HEK293T (cell line): ENCODE measurements around the gene PTPN11.
"Not testable (repeated sequence)": the region's sequence is repeated elsewhere in the genome, so short reads cannot be mapped to it uniquely, and the experiment has no call there.

Experiments used
- CTCF ChIA-PET: fragments of 350-600 bp; formaldehyde crosslinking; extraction: SDS; loops from one replicate; lab custom pipeline; 2021; ENCODE audit warnings: antibody characterized with exemption, inconsistent platforms; lab: Yijun Ruan, JAX
- POLR2A ChIA-PET: fragments of 350-600 bp; formaldehyde crosslinking; extraction: SDS; loops from one replicate; lab custom pipeline; 2020; ENCODE audit warnings: antibody characterized with exemption, inconsistent platforms; lab: Yijun Ruan, JAX
- DNase-seq: peaks from one replicate; pipeline ENCODE4 v3.0.0; 2012; ENCODE audit warnings: mixed read lengths; ENCODE audit errors: extremely low spot score
- ARNT ChIP-seq: fragments of 450-650 bp; IDR thresholded peaks from 2 replicates; pipeline ENCODE4 v1.6.1; 2017; ENCODE audit warnings: mild to moderate bottlenecking
- BHLHE40 ChIP-seq: fragments of 450-650 bp; IDR thresholded peaks from 2 replicates; pipeline ENCODE4 v1.6.1; 2016; ENCODE audit warnings: mild to moderate bottlenecking, moderate library complexity, borderline replicate concordance
- CTBP1 ChIP-seq: fragments of 450-650 bp; IDR thresholded peaks from 2 replicates; pipeline ENCODE4 v1.6.1; 2016; ENCODE audit warnings: borderline replicate concordance
- ELF4 ChIP-seq: fragments of 450-650 bp; IDR thresholded peaks from 2 replicates; pipeline ENCODE4 v1.6.1; 2017; ENCODE audit warnings: antibody characterized with exemption
- FOXA1 ChIP-seq: fragments of 450-650 bp; IDR thresholded peaks from 2 replicates; pipeline ENCODE4 v1.6.1; 2016; ENCODE audit warnings: mild to moderate bottlenecking
- FOXK2 ChIP-seq: fragments of 450-650 bp; IDR thresholded peaks from 2 replicates; pipeline ENCODE4 v1.6.1; 2016; ENCODE audit warnings: mild to moderate bottlenecking
- FOXM1 ChIP-seq: fragments of 450-650 bp; IDR thresholded peaks from 2 replicates; pipeline ENCODE4 v1.6.1; 2017; ENCODE audit warnings: mild to moderate bottlenecking, borderline replicate concordance
- HDGF ChIP-seq: fragments of 450-650 bp; IDR thresholded peaks from 2 replicates; pipeline ENCODE4 v1.6.1; 2017; ENCODE audit warnings: antibody characterized with exemption, borderline replicate concordance
- L3MBTL2 ChIP-seq: fragments of 450-650 bp; conservative IDR thresholded peaks from 2 replicates; pipeline ENCODE4 v1.6.1; 2016; ENCODE audit warnings: mild to moderate bottlenecking
- LEF1 ChIP-seq: fragments of 450-650 bp; IDR thresholded peaks from 2 replicates; pipeline ENCODE4 v1.6.1; 2017; ENCODE audit warnings: mild to moderate bottlenecking, borderline replicate concordance
- NFRKB ChIP-seq: fragments of 450-650 bp; IDR thresholded peaks from 2 replicates; pipeline ENCODE4 v1.6.1; 2016; ENCODE audit warnings: mild to moderate bottlenecking, moderate library complexity
- PKNOX1 ChIP-seq: fragments of 450-650 bp; IDR thresholded peaks from 2 replicates; pipeline ENCODE4 v1.6.1; 2016
- SP1 ChIP-seq: fragments of 450-650 bp; IDR thresholded peaks from 2 replicates; pipeline ENCODE4 v1.6.1; 2017
- SUZ12 ChIP-seq: fragments of 450-650 bp; IDR thresholded peaks from 2 replicates; pipeline ENCODE4 v1.6.1; 2016; ENCODE audit warnings: mild to moderate bottlenecking
- TARDBP ChIP-seq: fragments of 450-650 bp; IDR thresholded peaks from 2 replicates; pipeline ENCODE4 v1.6.1; 2016
- ZNF384 ChIP-seq: fragments of 450-650 bp; IDR thresholded peaks from 2 replicates; pipeline ENCODE4 v1.6.1; 2016

PTPN11 gene

GRCh38 chr12:112380663-112381405 lies 37.9 kb upstream of the PTPN11 start:
- DNase-seq, result peak; percentile 16
- POLR2A ChIA-PET, result no interaction called here

GRCh38 chr12:112381406-112381882 lies 37.3 kb upstream of the PTPN11 start:
- peak; percentile 45 for DNase-seq
- ChIA-PET CTCF (interaction anchor here (0.6 kb wide), 1 partner anchor 151 kb away, joined by 3 read pairs; no protein-coding TSS in a partner anchor), POLR2A (no interaction called here)
- TF ChIP-seq PKNOX1 (peak; percentile 14; the same call in 1 of the 2 replicates), ZNF384 (no peak)

More at GRCh38 chr12:112380663-112381405, 37.9 kb upstream of the PTPN11 start:
- TF ChIP-seq L3MBTL2 (no peak), LEF1 (no peak), TARDBP (no peak), BHLHE40 (no peak), NFRKB (no peak), FOXK2 (no peak), HDGF (no peak), ARNT (no peak)
- CTCF ChIA-PET, result interaction anchor here (0.6 kb wide), 1 partner anchor 151 kb away, joined by 3 read pairs; no protein-coding TSS in a partner anchor

- ChIA-PET CTCF (no interaction called here), POLR2A (no interaction called here)
- peak; percentile 95 for DNase-seq
- no peak for TF ChIP-seq SUZ12
- no peak for TF ChIP-seq FOXA1
Observed at GRCh38 chr12:112381883-112382796, 36.6 kb upstream of the PTPN11 start, which contains the start of gene HECTD4. HECTD4 (minus strand) TSS chr12:112382431; CDS start chr12:112382128, 303 bp downstream.

GRCh38 chr12:112382866-112383265 lies 35.9 kb upstream of the PTPN11 start:
- ChIA-PET POLR2A (no interaction called here), CTCF (no interaction called here)
- no peak for DNase-seq
- TF ChIP-seq FOXA1, result no peak
- TF ChIP-seq NFRKB, result no peak
- TF ChIP-seq ELF4, result no peak
- no peak for TF ChIP-seq HDGF
- TF ChIP-seq FOXK2, result no peak
- no peak for TF ChIP-seq ARNT
- TF ChIP-seq ZNF384, result no peak
- no peak for TF ChIP-seq SP1
- no peak for TF ChIP-seq L3MBTL2
- no peak for TF ChIP-seq TARDBP
- no peak for TF ChIP-seq BHLHE40
- no peak for TF ChIP-seq CTBP1
- TF ChIP-seq PKNOX1, result no peak
- no peak for TF ChIP-seq FOXM1
- TF ChIP-seq SUZ12, result no peak
- no peak for TF ChIP-seq LEF1

GRCh38 chr12:112386726-112387125 lies 32.0 kb upstream of the PTPN11 start:
- ChIA-PET POLR2A (interaction anchor here (1.0 to 2.1 kb wide), 5 partner anchors 16 to 278 kb away, joined by 3 to 12 read pairs (median 5); partner anchors contain the start of gene NAA25), CTCF (interaction anchor here (0.7 to 2.4 kb wide), 4 partner anchors 14 to 189 kb away, joined by 4 to 28 read pairs (median 5); no protein-coding TSS in a partner anchor)
- DNase-seq, result no peak
- TF ChIP-seq SP1 (no peak), PKNOX1 (no peak), BHLHE40 (no peak), ZNF384 (no peak), TARDBP (no peak), LEF1 (no peak), HDGF (no peak), L3MBTL2 (no peak), ARNT (no peak), FOXK2 (no peak), FOXM1 (no peak), FOXA1 (no peak), ELF4 (no peak), SUZ12 (no peak)

- no peak for DNase-seq
- ChIA-PET CTCF (no interaction called here), POLR2A (no interaction called here)
- no peak for TF ChIP-seq ZNF384
- TF ChIP-seq FOXK2, result no peak
- no peak for TF ChIP-seq TARDBP
- no peak for TF ChIP-seq BHLHE40
- no peak for TF ChIP-seq FOXM1
- no peak for TF ChIP-seq ELF4
- TF ChIP-seq ARNT, result no peak
- no peak for TF ChIP-seq PKNOX1
- no peak for TF ChIP-seq LEF1
- no peak for TF ChIP-seq FOXA1
- TF ChIP-seq L3MBTL2, result no peak
- no peak for TF ChIP-seq NFRKB
- no peak for TF ChIP-seq CTBP1
- TF ChIP-seq HDGF, result no peak
- no peak for TF ChIP-seq SUZ12
- no peak for TF ChIP-seq SP1
Observed at GRCh38 chr12:112389228-112389627, 29.5 kb upstream of the PTPN11 start.

GRCh38 chr12:112389922-112390654 lies 28.7 kb upstream of the PTPN11 start:
- POLR2A ChIA-PET, DNase-seq, CTCF ChIA-PET: not testable (repeated sequence)
